HG02588 (cell line): Measurements from ENCODE around the gene LSM14B.

Experiments
- ATAC-seq: cut with Tn5 transposase; IDR thresholded peaks from one replicate; pipeline ENCODE4 v1.9.1; 2021; ENCODE audit warnings: mild to moderate bottlenecking, moderate library complexity; ENCODE audit not compliant: unreplicated experiment

Gene LSM14B

GRCh38 chr20:62160876-62161275, 38.6 kb downstream of the LSM14B start:
- no peak for ATAC-seq

GRCh38 chr20:62161347-62161746, 39.1 kb downstream of the LSM14B start:
- ATAC-seq: no peak

- no peak for ATAC-seq
Measured at GRCh38 chr20:62162765-62163484, 40.6 kb downstream of the LSM14B start.

- no peak for ATAC-seq
Measured at GRCh38 chr20:62163485-62163865, 41.2 kb downstream of the LSM14B start.

- ATAC-seq: no peak
Measured at GRCh38 chr20:62163986-62164762, 41.9 kb downstream of the LSM14B start.

GRCh38 chr20:62164879-62165761, 42.8 kb downstream of the LSM14B start:
- no peak for ATAC-seq

GRCh38 chr20:62165762-62166399, 43.6 kb downstream of the LSM14B start:
- ATAC-seq: no peak

GRCh38 chr20:62167474-62167873, 45.2 kb downstream of the LSM14B start:
- ATAC-seq: no peak

GRCh38 chr20:62168061-62168460, 45.8 kb downstream of the LSM14B start:
- no peak for ATAC-seq

GRCh38 chr20:62168890-62169435, 46.7 kb downstream of the LSM14B start:
- no peak for ATAC-seq

- no peak for ATAC-seq
Measured at GRCh38 chr20:62170536-62170935, 48.3 kb downstream of the LSM14B start.

GRCh38 chr20:62171245-62171644, 49.0 kb downstream of the LSM14B start:
- no peak for ATAC-seq

GRCh38 chr20:62172666-62173065, 50.4 kb downstream of the LSM14B start:
- no peak for ATAC-seq

- ATAC-seq: no peak
Measured at GRCh38 chr20:62174021-62174804, 51.9 kb downstream of the LSM14B start.

- ATAC-seq: no peak
Measured at GRCh38 chr20:62174870-62175624, 52.8 kb downstream of the LSM14B start.

GRCh38 chr20:62175711-62176110, 53.4 kb downstream of the LSM14B start:
- no peak for ATAC-seq

- no peak for ATAC-seq
Measured at GRCh38 chr20:62176866-62177265, 54.6 kb downstream of the LSM14B start.

- ATAC-seq: no peak
Measured at GRCh38 chr20:62177307-62177706, 55.0 kb downstream of the LSM14B start.
